GM21723 (cell line): Measurements from ENCODE around the gene TBC1D32.
"Not testable (repeated sequence)": the region's sequence is repeated elsewhere in the genome, so short reads cannot be mapped to it uniquely, and the experiment has no call there.

ENCODE experiments used
- ATAC-seq: cut with Tn5 transposase; IDR thresholded peaks from one replicate; pipeline ENCODE4 v1.9.1; 2021; ENCODE audit warnings: mild to moderate bottlenecking, moderate library complexity; ENCODE audit not compliant: unreplicated experiment

The TBC1D32 gene

GRCh38 chr6:121135425-121135824, 198.9 kb downstream of the TBC1D32 start:
- no peak for ATAC-seq

GRCh38 chr6:121134922-121135321, 199.4 kb downstream of the TBC1D32 start:
- no peak for ATAC-seq

GRCh38 chr6:121124600-121124999, 209.7 kb downstream of the TBC1D32 start:
- ATAC-seq: no peak

GRCh38 chr6:121112356-121112755, 221.9 kb downstream of the TBC1D32 start:
- no peak for ATAC-seq

- ATAC-seq: no peak
Observed at GRCh38 chr6:121110733-121111132, 223.5 kb downstream of the TBC1D32 start.

GRCh38 chr6:121106962-121107361, 227.3 kb downstream of the TBC1D32 start:
- no peak for ATAC-seq

- ATAC-seq: no peak
Observed at GRCh38 chr6:121105461-121105860, 228.8 kb downstream of the TBC1D32 start.

GRCh38 chr6:121093928-121094327, 240.4 kb downstream of the TBC1D32 start:
- ATAC-seq: no peak

GRCh38 chr6:121090492-121090891, 243.8 kb downstream of the TBC1D32 start:
- no peak for ATAC-seq

- ATAC-seq: no peak
Observed at GRCh38 chr6:121086876-121087275, 247.4 kb downstream of the TBC1D32 start.

- ATAC-seq: no peak
Observed at GRCh38 chr6:121076119-121076518, 258.2 kb downstream of the TBC1D32 start.

- not testable (repeated sequence) for ATAC-seq
Observed at GRCh38 chr6:121068749-121069148, 265.5 kb downstream of the TBC1D32 start.

- ATAC-seq: no peak
Observed at GRCh38 chr6:121067381-121067780, 266.9 kb downstream of the TBC1D32 start.

GRCh38 chr6:121064345-121064744, 269.9 kb downstream of the TBC1D32 start:
- no peak for ATAC-seq

GRCh38 chr6:121055572-121056163, 278.6 kb downstream of the TBC1D32 start:
- ATAC-seq: peak; percentile 91

- ATAC-seq: not testable (repeated sequence)
Observed at GRCh38 chr6:121048593-121048992, 285.7 kb downstream of the TBC1D32 start.

- ATAC-seq: not testable (repeated sequence)
Observed at GRCh38 chr6:121044905-121045304, 289.4 kb downstream of the TBC1D32 start.

- not testable (repeated sequence) for ATAC-seq
Observed at GRCh38 chr6:121043706-121044105, 290.6 kb downstream of the TBC1D32 start.

- not testable (repeated sequence) for ATAC-seq
Observed at GRCh38 chr6:121043211-121043610, 291.1 kb downstream of the TBC1D32 start.

- ATAC-seq: no peak
Observed at GRCh38 chr6:121042766-121043165, 291.5 kb downstream of the TBC1D32 start.

- no peak for ATAC-seq
Observed at GRCh38 chr6:121040831-121041230, 293.4 kb downstream of the TBC1D32 start.

GRCh38 chr6:121033091-121033490, 301.2 kb downstream of the TBC1D32 start:
- ATAC-seq: no peak
